GM21515 (cell line): Measurements from ENCODE around the gene GNRH2.
"Not testable (repeated sequence)": the region's sequence is repeated elsewhere in the genome, so short reads cannot be mapped to it uniquely, and the experiment has no call there.

Experiments used
- ATAC-seq: cut with Tn5 transposase; IDR thresholded peaks from one replicate; pipeline ENCODE4 v1.9.1; 2021; ENCODE audit not compliant: unreplicated experiment

Gene GNRH2, protein sequence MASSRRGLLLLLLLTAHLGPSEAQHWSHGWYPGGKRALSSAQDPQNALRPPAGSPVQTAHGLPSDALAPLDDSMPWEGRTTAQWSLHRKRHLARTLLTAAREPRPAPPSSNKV

DNA sequence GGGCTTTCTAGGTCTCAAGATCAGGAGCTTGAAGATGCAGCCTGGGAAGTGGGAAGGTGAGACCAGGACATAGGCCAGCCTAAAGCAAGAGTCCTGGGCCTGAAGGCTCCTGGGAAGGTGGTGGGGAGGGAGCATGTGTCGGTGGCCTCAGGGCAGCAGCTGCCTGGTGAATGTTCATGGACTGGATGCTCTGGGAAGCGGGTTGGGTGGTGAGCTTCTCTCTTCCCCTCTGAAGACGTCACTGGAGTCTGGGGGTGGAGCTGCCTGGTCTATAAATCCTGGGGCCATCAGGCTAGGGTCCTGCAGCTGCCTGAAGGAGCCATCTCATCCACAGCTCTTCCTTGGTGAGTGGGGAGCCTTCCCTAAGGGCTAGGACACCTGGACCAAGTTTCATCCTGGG lies at the start of gene GNRH2:
GNRH2 (plus strand) TSS at position 301 of the 400 bp plus-strand sequence. CDS start 793 bp downstream, outside the sequence.
- ATAC-seq: no peak

DNA sequence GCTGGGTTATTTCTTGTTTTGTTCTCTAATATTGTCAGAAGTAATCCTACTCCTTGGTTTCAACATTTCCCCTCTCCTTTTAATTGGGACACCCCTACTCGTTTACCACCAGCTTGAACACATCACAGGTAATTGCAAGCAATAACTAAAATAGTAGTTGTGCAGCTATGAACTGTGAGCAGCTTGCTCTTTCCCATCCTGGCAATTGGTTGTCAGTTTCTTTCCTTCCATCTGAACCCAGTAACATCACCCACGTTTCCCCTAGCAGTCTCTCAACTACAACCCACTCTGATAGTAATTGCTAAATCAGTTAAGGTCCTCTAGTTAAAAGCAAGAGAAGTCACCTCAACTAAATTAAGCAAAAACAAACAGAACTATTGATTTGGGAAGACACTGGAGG lies 47.6 kb upstream of the GNRH2 start:
- no peak for ATAC-seq

DNA sequence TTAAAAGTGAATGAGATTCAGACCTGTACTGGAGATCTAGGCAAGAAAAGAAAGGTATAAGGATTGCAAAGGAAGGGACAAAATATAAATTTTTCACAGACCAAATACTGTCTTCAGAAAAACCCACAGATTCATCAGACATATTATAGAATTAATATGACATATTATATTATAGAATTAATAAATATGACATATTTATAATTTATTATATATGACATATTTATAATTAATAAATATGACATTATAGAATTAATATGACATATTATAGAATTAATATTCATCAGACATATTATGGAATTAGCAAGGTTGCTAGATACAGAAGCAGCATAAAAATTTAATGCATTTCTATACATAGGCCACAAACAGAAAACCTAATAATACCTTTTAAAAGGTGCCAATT lies 44.7 kb upstream of the GNRH2 start:
- no peak for ATAC-seq

GRCh38 chr20:3000852-3001523 lies 42.4 kb upstream of the GNRH2 start:
- ATAC-seq: no peak

DNA sequence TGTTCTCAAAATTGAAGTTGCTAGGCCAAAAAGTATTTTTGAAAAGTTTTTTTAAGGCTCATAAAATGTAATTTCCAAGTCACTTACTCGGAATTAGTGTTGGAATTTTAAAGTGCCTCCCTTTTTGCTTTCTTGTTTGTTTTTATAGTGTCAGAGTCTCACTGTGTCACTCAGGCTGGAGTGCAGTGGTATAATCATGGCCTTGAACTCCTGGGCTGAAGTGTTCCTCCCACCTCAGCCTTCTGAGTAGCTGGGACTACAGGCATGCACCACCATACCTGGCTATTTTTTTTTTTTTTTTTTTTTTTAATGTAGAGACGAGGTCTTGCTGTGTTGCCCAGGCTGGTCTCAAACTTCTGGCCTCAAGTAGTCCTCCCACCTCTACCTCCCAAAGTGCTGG lies 40.0 kb upstream of the GNRH2 start:
- ATAC-seq: no peak

DNA sequence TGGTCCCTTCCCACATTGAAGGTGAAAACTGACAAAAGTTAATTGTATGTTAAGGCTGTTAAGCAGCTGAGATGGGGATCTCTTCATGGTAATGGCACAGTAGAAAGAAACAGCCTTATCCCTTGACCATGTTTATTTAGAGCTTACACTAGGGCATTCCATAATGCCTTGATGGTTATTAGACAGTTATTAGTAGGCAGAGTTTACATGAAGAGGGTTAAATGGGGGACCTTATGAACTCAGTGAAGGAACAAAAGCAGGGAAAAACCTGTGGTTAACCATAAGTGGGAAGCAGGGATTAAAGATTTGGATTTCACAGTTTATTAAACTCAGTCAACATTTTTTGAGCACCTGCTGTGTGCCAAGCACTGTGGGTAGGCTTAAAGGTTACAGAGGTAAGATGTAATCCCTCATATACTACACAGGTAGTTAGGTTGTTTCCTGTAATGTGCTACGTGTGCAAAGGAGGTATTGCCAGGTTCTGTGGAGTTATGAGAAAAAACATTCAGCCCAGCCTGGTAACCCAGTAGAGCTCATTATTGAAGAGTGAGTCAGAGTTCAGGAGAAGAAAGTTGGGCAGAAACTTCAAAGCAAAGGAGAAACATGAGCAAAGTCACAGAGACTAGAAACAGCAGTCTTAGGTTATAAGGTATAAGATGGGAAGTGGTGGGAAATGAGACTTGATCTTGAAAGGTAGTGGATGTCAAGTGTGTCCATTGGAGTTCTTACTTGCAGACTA lies 32.3 kb upstream of the GNRH2 start:
- no peak for ATAC-seq

DNA sequence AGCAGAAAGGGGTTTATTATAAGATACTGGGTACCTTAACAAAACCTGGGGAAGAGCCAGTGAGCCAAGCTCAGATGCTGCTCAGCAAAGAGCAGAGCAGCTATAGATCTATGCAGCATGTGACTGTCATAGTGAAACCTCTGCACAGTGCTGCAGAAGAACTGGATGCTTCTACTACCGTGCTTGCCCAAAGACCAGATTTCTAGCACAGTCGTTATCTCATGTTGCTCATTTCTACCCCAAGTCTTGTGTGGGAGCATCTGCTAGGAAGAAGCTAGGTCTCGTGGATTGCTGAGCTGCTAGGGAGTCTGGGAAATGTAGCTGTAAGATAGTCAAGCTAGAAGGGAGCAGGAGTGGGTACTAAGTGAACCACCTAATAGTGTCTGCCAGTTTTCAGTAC lies 31.7 kb upstream of the GNRH2 start:
- no peak for ATAC-seq

- no peak for ATAC-seq
Measured at GRCh38 chr20:3013771-3014170, 29.7 kb upstream of the GNRH2 start.

DNA sequence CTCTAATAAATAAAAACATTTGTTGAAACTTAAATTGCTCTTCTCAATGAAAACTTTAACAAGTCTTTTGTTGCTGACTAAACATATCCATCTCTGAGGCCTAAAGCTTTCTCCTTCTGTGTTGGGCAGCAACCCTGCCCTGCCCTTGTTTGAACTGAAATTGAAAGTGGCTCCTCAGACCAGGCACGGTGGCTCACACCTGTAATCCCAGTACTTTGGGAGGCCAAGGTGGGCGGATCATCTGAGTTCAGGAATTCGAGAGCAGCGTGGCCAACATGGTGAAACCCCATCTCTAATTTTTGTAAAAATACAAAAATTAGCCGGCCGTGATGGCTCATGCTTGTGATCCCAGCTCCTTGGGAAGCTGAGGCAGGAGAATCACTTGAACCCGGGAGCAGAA lies 29.2 kb upstream of the GNRH2 start:
- ATAC-seq: no peak

GRCh38 chr20:3014662-3015061 lies 28.8 kb upstream of the GNRH2 start:
- no peak for ATAC-seq

DNA sequence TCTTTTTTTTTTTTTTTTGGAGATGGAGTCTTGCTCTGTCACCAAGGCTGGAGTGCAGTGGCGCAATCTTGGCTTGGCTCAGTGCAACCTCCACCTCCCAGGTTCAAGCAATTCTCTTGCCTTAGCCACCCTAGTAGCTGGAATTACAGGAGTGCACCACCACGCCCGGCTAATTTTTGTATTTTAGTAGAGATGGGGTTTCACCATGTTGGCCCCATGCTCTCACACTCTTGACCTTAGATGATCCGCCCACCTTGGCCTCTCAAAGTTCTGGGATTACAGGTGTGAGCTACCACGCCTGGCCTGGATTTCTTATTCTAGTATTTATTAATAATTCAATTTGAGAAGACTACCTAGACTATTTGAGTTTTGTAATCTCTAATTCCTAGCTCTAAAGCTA lies 28.1 kb upstream of the GNRH2 start:
- ATAC-seq: not testable (repeated sequence)

DNA sequence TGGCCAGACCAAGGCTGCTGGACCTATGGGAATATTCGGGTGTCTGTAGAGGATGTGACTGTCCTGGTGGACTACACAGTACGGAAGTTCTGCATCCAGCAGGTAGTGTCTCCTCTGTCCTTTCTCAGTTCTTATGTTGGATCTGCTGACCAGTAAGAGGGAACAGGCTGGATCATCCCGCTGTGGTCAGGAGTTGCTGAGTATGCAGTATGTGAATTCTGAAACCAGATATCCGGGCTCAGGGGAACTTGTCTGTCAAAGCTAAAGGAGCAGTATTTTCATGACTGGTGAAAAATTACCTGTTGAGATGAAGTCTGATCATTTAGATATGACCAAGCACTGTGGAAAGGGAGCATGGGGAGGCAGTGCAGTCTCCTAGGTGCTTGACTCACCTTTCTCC lies 22.1 kb upstream of the GNRH2 start:
- no peak for ATAC-seq

- no peak for ATAC-seq
Measured at GRCh38 chr20:3021777-3022176, 21.6 kb upstream of the GNRH2 start.

GRCh38 chr20:3022559-3023490 lies 20.6 kb upstream of the GNRH2 start:
- not testable (repeated sequence) for ATAC-seq

DNA sequence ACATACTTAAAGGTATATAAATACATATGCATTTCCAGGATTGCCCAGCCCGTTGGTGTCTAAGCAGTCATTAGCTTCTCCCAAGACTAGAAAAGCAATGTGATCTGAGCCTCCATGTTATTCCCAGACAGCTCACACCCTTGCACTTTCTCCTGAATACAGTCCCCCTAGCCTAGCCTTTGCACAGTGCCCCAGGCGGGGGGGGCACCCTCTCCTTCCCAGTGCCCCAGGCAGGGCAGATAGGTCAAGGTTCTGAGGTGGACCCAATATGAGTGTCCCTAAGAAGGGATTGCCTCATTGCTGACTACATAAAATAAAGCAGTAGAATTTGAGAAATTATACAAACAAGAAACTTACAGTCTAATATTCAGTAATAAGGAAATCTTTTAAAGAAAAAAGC lies 15.4 kb upstream of the GNRH2 start:
- ATAC-seq: no peak

DNA sequence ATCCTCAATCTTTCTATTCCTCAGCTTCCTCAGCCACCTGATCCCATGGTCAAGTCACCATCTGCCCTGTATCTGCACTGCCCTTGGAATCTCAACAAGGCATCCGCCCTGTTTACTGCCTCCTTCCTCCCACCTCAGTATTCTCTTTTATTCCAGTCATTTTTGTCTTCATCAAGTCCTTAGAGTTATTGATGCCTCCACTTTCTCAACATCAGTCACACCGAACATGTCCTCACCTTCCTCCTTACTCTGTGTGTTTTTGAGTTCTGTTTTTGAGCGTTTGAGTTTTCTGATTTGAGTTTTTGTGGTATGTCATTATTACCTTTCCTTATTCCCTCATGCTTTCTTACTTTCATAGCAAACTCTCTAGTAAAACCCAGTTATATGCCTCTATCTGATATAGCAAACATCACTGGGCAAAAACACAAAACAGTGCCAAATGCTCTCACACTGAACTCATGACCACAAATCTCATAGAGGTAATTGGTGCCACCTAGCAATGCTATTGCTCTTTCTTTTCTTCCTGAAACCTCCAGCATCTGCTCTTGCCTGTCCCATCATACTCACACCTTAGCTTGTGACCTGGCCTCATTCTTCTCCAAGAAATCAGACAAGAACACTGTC lies 11.8 kb upstream of the GNRH2 start:
- ATAC-seq: no peak

DNA sequence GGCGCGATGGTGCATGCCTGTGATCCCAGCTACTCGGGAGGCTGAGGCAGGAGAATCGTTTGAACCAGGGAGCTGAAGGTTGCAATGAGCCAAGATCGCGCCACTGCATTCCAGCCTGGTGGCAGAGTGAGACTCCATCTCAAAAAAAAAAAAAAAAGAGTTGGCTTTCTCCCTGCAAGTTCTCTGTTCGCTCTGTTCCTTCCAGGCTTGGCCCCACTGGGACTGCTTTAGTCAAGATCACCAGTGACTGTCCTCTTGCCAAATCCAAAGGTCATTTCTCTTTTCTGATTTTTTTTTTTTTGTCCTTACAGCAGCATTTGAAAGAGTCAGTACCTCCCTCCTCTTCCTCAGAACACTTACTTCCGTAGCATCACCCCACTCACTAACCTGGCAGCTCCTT lies 10.8 kb upstream of the GNRH2 start:
- no peak for ATAC-seq

GRCh38 chr20:3037654-3038053 lies 5.8 kb upstream of the GNRH2 start:
- ATAC-seq: no peak

- ATAC-seq: no peak
Measured at GRCh38 chr20:3038454-3038853, 5.0 kb upstream of the GNRH2 start.

GRCh38 chr20:3039426-3039825 lies 4.0 kb upstream of the GNRH2 start:
- no peak for ATAC-seq

- no peak for ATAC-seq
Measured at GRCh38 chr20:3040086-3040485, 3.3 kb upstream of the GNRH2 start.
